GM12878 (cell line): Measurements from ENCODE around the gene ZNF260. TPM values are rescaled to one million over a fixed set of nuclear protein-coding genes. Genes with fewer than 3 reads are reported as not detected.

Experiments used
- ATAC-seq: fragments of 200-7000 bp; cut with Tn5 transposase; 3 replicates; pipeline ENCODE4 v1.9.1; 2020; ENCODE audit warnings: mild to moderate bottlenecking, moderate library complexity
- BruUV-seq: library from RNA; stranded (reverse); fragments of 400-500 nt; replicated peaks from 2 replicates; lab custom pipeline; 2021; lab: Mats Ljungman, UMichigan
- CTCF ChIA-PET: fragments of 300-600 bp; sonication (Branson Sonifier 250); formaldehyde crosslinking; extraction: SDS; loops from one replicate; lab custom pipeline; 2021; ENCODE audit warnings: inconsistent platforms; lab: Yijun Ruan, JAX
- POLR2A ChIA-PET: fragments of 350-600 bp; formaldehyde crosslinking; extraction: SDS; loops from one replicate; lab custom pipeline; 2021; ENCODE audit warnings: inconsistent platforms; lab: Charles Lee
- RAD21 ChIA-PET: fragments of 300-600 bp; sonication (Branson Sonifier 250); formaldehyde crosslinking; loops from one replicate; lab custom pipeline; 2023; ENCODE audit warnings: antibody characterized with exemption; ENCODE audit not compliant: unreplicated experiment; lab: Charles Lee
- SMC1A ChIA-PET: fragments of 300-600 bp; sonication (Branson Sonifier 250); formaldehyde crosslinking; loops from one replicate; lab custom pipeline; 2023; ENCODE audit not compliant: unreplicated experiment, uncharacterized antibody; lab: Charles Lee
- DNase-seq: peaks from one replicate; pipeline ENCODE4 v3.0.0-alpha.2; 2011; ENCODE audit warnings: low read depth, low spot score
- FAIRE-seq: peaks from 3 replicates; lab custom pipeline; 2011; peaks lifted over from hg19 to GRCh38; lab: Jason Lieb, UNC
- H2AFZ ChIP-seq: 2 replicates; pipeline ENCODE4 v1.6.0; 2011; ENCODE audit warnings: low read depth, low read length, control low read depth; ENCODE audit not compliant: control insufficient read depth
- H3K27ac ChIP-seq: 2 replicates; pipeline ENCODE4 v1.5.1; 2011; ENCODE audit warnings: control low read depth; ENCODE audit not compliant: control insufficient read depth, insufficient read depth
- H3K27me3 ChIP-seq, 2 experiments: replicated peaks in 1 of 2; 2 replicates each; pipeline versions ENCODE4 v1.6.0 to v1.6.1; 2011; ENCODE audit warnings: low read length in 1 of 2; ENCODE audit not compliant: control insufficient read depth in 2 of 2, insufficient read depth in 2 of 2
- H3K36me3 ChIP-seq, 2 experiments: 2 replicates each; pipeline ENCODE4 v1.5.1; 2011; ENCODE audit warnings: low read length in 1 of 2; ENCODE audit not compliant: control insufficient read depth in 2 of 2, insufficient read depth in 2 of 2
- H3K4me1 ChIP-seq: 2 replicates; pipeline ENCODE4 v1.6.1; 2011; ENCODE audit warnings: mild to moderate bottlenecking, low read length, moderate library complexity, mixed read lengths; ENCODE audit not compliant: control insufficient read depth, insufficient read depth
- H3K4me2 ChIP-seq: 2 replicates; pipeline ENCODE4 v1.6.0; 2011; ENCODE audit warnings: control low read depth; ENCODE audit not compliant: control insufficient read depth, insufficient read depth
- H3K4me3 ChIP-seq: fragments of 200-600 bp; sonication (generic); 2 replicates; pipeline ENCODE4 v1.5.1; 2016
- H3K79me2 ChIP-seq: 2 replicates; pipeline ENCODE4 v1.6.0; 2011; ENCODE audit warnings: low read length; ENCODE audit not compliant: control insufficient read depth, insufficient read depth
- H3K9ac ChIP-seq: 2 replicates; pipeline ENCODE4 v1.8.0; 2011; ENCODE audit warnings: low read length, control low read depth, mixed read lengths; ENCODE audit not compliant: control insufficient read depth, insufficient read depth
- H3K9me3 ChIP-seq: replicated peaks from 3 replicates; pipeline ENCODE4 v1.5.1; 2011; ENCODE audit warnings: mild to moderate bottlenecking, low read length; ENCODE audit not compliant: control insufficient read depth, insufficient read depth
- H4K20me1 ChIP-seq: 2 replicates; pipeline ENCODE4 v1.6.0; 2011; ENCODE audit not compliant: control insufficient read depth, insufficient read depth
- ASH2L ChIP-seq: fragments of 300-600, 200-600 bp; sonication (generic); IDR thresholded peaks from 2 replicates; pipeline ENCODE4 v1.6.1; 2017; ENCODE audit warnings: low read depth, mild to moderate bottlenecking, borderline replicate concordance
- CBX3 ChIP-seq: fragments of 200-600 bp; sonication (generic); IDR thresholded peaks from 2 replicates; pipeline ENCODE4 v1.6.1; 2016; ENCODE audit warnings: low read depth, borderline replicate concordance
- CHD4 ChIP-seq: fragments of 200-600 bp; sonication (generic); IDR thresholded peaks from 2 replicates; pipeline ENCODE4 v1.6.1; 2016; ENCODE audit warnings: mild to moderate bottlenecking
- EED ChIP-seq: sonication (generic); IDR thresholded peaks from 2 replicates; pipeline ENCODE4 v1.6.1; 2016; ENCODE audit warnings: antibody characterized with exemption, low read depth
- GATAD2B ChIP-seq: fragments of 450-650 bp; conservative IDR thresholded peaks from 2 replicates; pipeline ENCODE4 v1.6.1; 2017; ENCODE audit warnings: low read depth, mild to moderate bottlenecking, moderate library complexity
- HDAC6 ChIP-seq: fragments of 200-600 bp; sonication (generic); IDR thresholded peaks from one replicate; pipeline ENCODE4 v1.8.0; 2017; ENCODE audit warnings: antibody characterized with exemption; ENCODE audit not compliant: unreplicated experiment
- IKZF1 ChIP-seq: fragments of 450-650 bp; conservative IDR thresholded peaks from 2 replicates; pipeline ENCODE4 v1.6.1; 2017; ENCODE audit warnings: antibody characterized with exemption, mild to moderate bottlenecking
- IRF4 ChIP-seq: IDR thresholded peaks from 2 replicates; pipeline ENCODE4 v1.6.1; 2011; ENCODE audit warnings: low read depth, low read length
- JUNB ChIP-seq: IDR thresholded peaks from 2 replicates; pipeline ENCODE4 v1.6.1; 2016; ENCODE audit warnings: antibody characterized with exemption, mild to moderate bottlenecking
- LARP7 ChIP-seq: fragments of 450-650 bp; IDR thresholded peaks from 2 replicates; pipeline ENCODE4 v1.6.1; 2017; ENCODE audit warnings: mild to moderate bottlenecking
- PML ChIP-seq: IDR thresholded peaks from 2 replicates; pipeline ENCODE4 v1.6.1; 2012; ENCODE audit warnings: low read length, inconsistent platforms
- POLR2A ChIP-seq: IDR thresholded peaks from 2 replicates; pipeline ENCODE4 v1.6.1; 2011; ENCODE audit warnings: low read depth, mild to moderate bottlenecking, low read length
- POLR2AphosphoS5 ChIP-seq: IDR thresholded peaks from 2 replicates; pipeline ENCODE4 v1.6.1; 2011; ENCODE audit warnings: mild to moderate bottlenecking, low read length, inconsistent platforms
- RUNX3 ChIP-seq: IDR thresholded peaks from 2 replicates; pipeline ENCODE4 v1.6.1; 2012; ENCODE audit warnings: low read length, inconsistent platforms
- SIN3A ChIP-seq: IDR thresholded peaks from 2 replicates; pipeline ENCODE4 v1.6.1; 2012; ENCODE audit warnings: low read depth, low read length, improper control_type of control experiment
- SIX5 ChIP-seq: IDR thresholded peaks from 2 replicates; pipeline ENCODE4 v1.6.1; 2011; ENCODE audit warnings: mild to moderate bottlenecking, low read depth, low read length, moderate library complexity; ENCODE audit not compliant: severe bottlenecking
- SMAD5 ChIP-seq: IDR thresholded peaks from 2 replicates; pipeline ENCODE4 v1.6.1; 2016; ENCODE audit warnings: antibody characterized with exemption, low read depth
- TCF12 ChIP-seq: IDR thresholded peaks from 2 replicates; pipeline ENCODE4 v1.6.1; 2011; ENCODE audit warnings: low read depth, mild to moderate bottlenecking, low read length
- TCF3 ChIP-seq: IDR thresholded peaks from 2 replicates; pipeline ENCODE4 v1.6.1; 2012; ENCODE audit warnings: low read depth, mild to moderate bottlenecking, low read length, borderline replicate concordance; ENCODE audit not compliant: insufficient read depth
- ZNF207 ChIP-seq: fragments of 450-650 bp; IDR thresholded peaks from 2 replicates; pipeline ENCODE4 v1.6.1; 2014; ENCODE audit warnings: antibody characterized with exemption, mild to moderate bottlenecking, borderline replicate concordance
- WGBS: methylation state at CpG from one replicate; pipeline ENCODE4 v1.1.6; 2016; ENCODE audit warnings: low lambda C conversion rate; ENCODE audit not compliant: insufficient replicate concordance, insufficient coverage; ENCODE audit errors: missing lambda C conversion rate; 5-methylcytosine and 5-hydroxymethylcytosine counted together
- in situ Hi-C: fragments of 300-500 bp; cut with MboI; formaldehyde crosslinking; loops from 9 replicates; pipeline ENCODE4 v1.14.3; 2018; ENCODE audit warnings: mixed read lengths
- intact Hi-C: fragments of 100-400 bp; cut with micrococcal nuclease; formaldehyde crosslinking; loops from one replicate; pipeline ENCODE4 v1.14.2; 2022; ENCODE audit not compliant: unreplicated experiment
- polyA plus RNA-seq, 11 experiments: library from polyadenylated mRNA; depleted of rRNA in 4 of 11; unstranded in 6 of 11; stranded (reverse) in 5 of 11; fragments of >200 nt; fragmentation: Nextera tagmentation in 4 of 11; fragmentation: Illumina TruSeq in 1 of 11; extraction: Ambion mirVana in 4 of 11; extraction: Trizol in 1 of 11; gene quantifications; 1 replicate in 1 of 11; 2 replicates in 10 of 11; pipeline versions ENCODE4 v1.2.1 to v1.2.3, GENCODE V29; 2011 to 2016; ENCODE audit warnings: inconsistent platforms in 2 of 11, missing spikeins in 2 of 11, low read depth in 1 of 11
- total RNA-seq, 4 experiments: library from RNA; depleted of rRNA in 3 of 4; stranded (reverse); fragments of >200 nt in 3 of 4; fragmentation: Illumina TruSeq in 1 of 4; extraction: Trizol in 1 of 4; gene quantifications; 2 replicates each; pipeline versions ENCODE4 v1.2.1 to v1.2.3, GENCODE V29; 2013 to 2021
- TF ChIP-seq, protein P1 (sequence below): fragments of 450-650 bp; IDR thresholded peaks from 2 replicates; pipeline ENCODE4 v1.6.1; 2016; ENCODE audit warnings: mild to moderate bottlenecking

Gene ZNF260
- total and polyA plus RNA-seq, 10 of the 15 experiments (the other 5 are each of a cell fraction or from before 2014, with no cell fraction given) = 1.9 to 9.7 (median 7.1) TPM

DNA sequence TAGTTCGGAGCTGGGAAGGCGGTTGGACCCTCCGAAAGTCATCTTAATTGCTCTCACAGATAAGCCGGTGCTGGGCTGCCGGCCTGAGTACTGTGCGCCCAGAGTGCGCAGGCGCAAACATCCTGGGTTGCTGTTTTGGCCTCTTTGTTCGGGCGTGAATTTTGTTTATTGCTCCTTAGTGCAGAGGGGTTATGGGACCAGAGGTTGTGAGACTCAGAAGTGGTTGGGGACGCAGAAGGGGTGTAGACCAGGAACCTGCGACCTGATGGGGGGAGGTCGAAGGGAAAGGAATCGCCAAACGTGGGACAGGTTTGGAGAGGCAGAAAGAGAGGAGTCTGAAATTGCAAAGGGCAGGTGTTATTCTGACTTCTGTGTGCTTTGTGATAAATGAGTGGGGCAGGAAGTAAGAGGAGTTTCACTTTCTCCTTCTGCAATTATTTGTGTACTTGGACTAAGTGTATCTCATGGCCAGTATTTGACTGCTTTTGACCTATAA lies 38.1 kb downstream of the ZNF260 start:
- RAD21 ChIA-PET = interaction anchor here (1.4 kb wide), 2 partner anchors 282 to 360 kb away, joined by 3 read pairs; partner anchors contain the start of gene ZNF345
- CTCF ChIA-PET = interaction anchor here (1.1 to 1.7 kb wide), 2 partner anchors 39 to 115 kb away, joined by 3 to 6 read pairs; partner anchors contain the start of genes ZNF260 and ZNF382
- DNase-seq = peak; percentile 73
- Histone ChIP-seq H3K79me2 (peaks cover 2% of the 10 kb centered on the region; the same call in 1 of the 2 replicates), H3K9me3 (peaks cover 7% of the 10 kb centered on the region; the same call in 2 of the 3 replicates), H3K9ac (peak overlapping the region; percentile 85), H3K36me3 (no peaks in the 10 kb centered on the region), H3K27ac (peak overlapping the region; percentile 93), H3K4me3 (peak overlapping the region; percentile 79), H2AFZ (peak overlapping the region; percentile 81), H3K4me2 (peak overlapping the region; percentile 82), H3K27me3 (no peaks in the 10 kb centered on the region), H4K20me1 (no peaks in the 10 kb centered on the region), H3K4me1 (no peaks in the 10 kb centered on the region; the same call in 1 of the 2 replicates)
- TSS peak; percentile 96 for BruUV-seq
- peak; percentile 84 for ATAC-seq
- POLR2A ChIA-PET = interaction anchor here (1.3 to 1.8 kb wide), 3 partner anchors 38 to 275 kb away, joined by 4 to 6 read pairs (median 5); partner anchors contain the start of genes ZFP82, ZNF146, ZNF260 and ZNF565
- intact Hi-C loops = loop anchor here (5.0 kb wide), 2 partner anchors 37 to 113 kb away; partner anchors contain the start of genes ZFP14 and ZNF260
- WGBS = under 1% methylated on average over 15 of the region's 15 CpGs
- peak; percentile 80 for FAIRE-seq
- SMC1A ChIA-PET = interaction anchor here (1.4 to 1.7 kb wide), 2 partner anchors 114 to 275 kb away, joined by 3 to 5 read pairs; partner anchors contain the start of genes ZNF146 and ZNF565
- in situ Hi-C loops = loop anchor here (10.0 kb wide), 1 partner anchor 375 kb away; the partner anchor contains the start of genes OVOL3, POLR2I and TBCB
- TF ChIP-seq LARP7 (peak; percentile 34; the same call in 1 of the 2 replicates), POLR2AphosphoS5 (0 out of 2 replicates have a peak, but pooled peaks have one; percentile 8), EED (peak; percentile 5; the same call in 1 of the 2 replicates), RUNX3 (no peak), PML (peak; percentile 13; the same call in 1 of the 2 replicates), ASH2L (0 out of 2 replicates have a peak, but pooled peaks have one; percentile 77), CBX3 (no peak), JUNB (peak; percentile 34; the same call in 1 of the 2 replicates), HDAC6 (no peak), IRF4 (0 out of 2 replicates have a peak, but pooled peaks have one; percentile 54), IKZF1 (0 out of 2 replicates have a peak, but pooled peaks have one; percentile 27), ZNF207 (no peak), CHD4 (no peak), TCF12 (0 out of 2 replicates have a peak, but pooled peaks have one; percentile 47), SMAD5 (peak; percentile 71), SIX5 (peak; percentile 61), GATAD2B (peak; percentile 19; the same call in 1 of the 2 replicates), POLR2A (peak; percentile 27), TCF3 (0 out of 2 replicates have a peak, but pooled peaks have one; percentile 55), SIN3A (0 out of 2 replicates have a peak, but pooled peaks have one; percentile 6)
- TF ChIP-seq, protein P1, sequence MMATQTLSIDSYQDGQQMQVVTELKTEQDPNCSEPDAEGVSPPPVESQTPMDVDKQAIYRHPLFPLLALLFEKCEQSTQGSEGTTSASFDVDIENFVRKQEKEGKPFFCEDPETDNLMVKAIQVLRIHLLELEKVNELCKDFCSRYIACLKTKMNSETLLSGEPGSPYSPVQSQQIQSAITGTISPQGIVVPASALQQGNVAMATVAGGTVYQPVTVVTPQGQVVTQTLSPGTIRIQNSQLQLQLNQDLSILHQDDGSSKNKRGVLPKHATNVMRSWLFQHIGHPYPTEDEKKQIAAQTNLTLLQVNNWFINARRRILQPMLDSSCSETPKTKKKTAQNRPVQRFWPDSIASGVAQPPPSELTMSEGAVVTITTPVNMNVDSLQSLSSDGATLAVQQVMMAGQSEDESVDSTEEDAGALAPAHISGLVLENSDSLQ = peak; percentile 35; the same call in 1 of the 2 replicates
